ENCODE data around the gene SPDYC. TPM values are rescaled to one million over a fixed set of nuclear protein-coding genes. Genes with fewer than 3 reads are reported as not detected.

Gene SPDYC
- total and polyA plus RNA-seq, 9 of the 15 experiments (the other 6 are each of a cell fraction or from before 2014, with no cell fraction given), result 4.4 to 18.8 (median 9.2) TPM

GRCh38 chr11:65127473-65128181, 42.4 kb upstream of the SPDYC start (continued):
- TF ChIP-seq TOE1 (IDR thresholded peaks at IDR 0.05; ENCODE audit: borderline replicate concordance) (no peak), TOE1 (CRISPR knock-in tag; IDR thresholded peaks at IDR 0.05; ENCODE audit: borderline replicate concordance, low read depth) (no peak), PRDM10 (IDR thresholded peaks at IDR 0.05; ENCODE audit: partially characterized antibody) (no peak), ARID3A (IDR thresholded peaks at IDR 0.05; ENCODE audit: borderline replicate concordance, low read depth, low read length) (no peak), TEAD1 (CRISPR knock-in tag; IDR thresholded peaks at IDR 0.05) (no peak), POLR2A (conservative IDR thresholded peaks at IDR 0.05) (peak; percentile 59), ELK3 (CRISPR knock-in tag; IDR thresholded peaks at IDR 0.05) (no peak), E2F6 (IDR thresholded peaks at IDR 0.05; ENCODE audit: borderline replicate concordance in 1 of 2, extremely low read depth in 1 of 2, insufficient read depth in 1 of 2, insufficient read length in 1 of 2, low read depth in 1 of 2, low read length in 1 of 2, poor library complexity in 1 of 2, severe bottlenecking in 1 of 2) (no peak), ZNF395 (CRISPR knock-in tag; IDR thresholded peaks at IDR 0.05) (no peak), DEAF1 (CRISPR knock-in tag; IDR thresholded peaks at IDR 0.05) (no peak), GTF3C2 (IDR thresholded peaks at IDR 0.05; ENCODE audit: borderline replicate concordance, extremely low read depth, insufficient read length) (no peak)
